Upper lobe of left lung (tissue), 4 donors: ENCODE measurements around the gene KCNK16.

Experiments
- EP300 ChIP-seq, 4 donors: sonication (generic); formaldehyde crosslinking; IDR thresholded peaks; one replicate each; pipeline ENCODE4 v1.5.1; 2017; ENCODE audit warnings: antibody characterized with exemption in 4 of 4, control low read depth in 2 of 4
- POLR2A ChIP-seq, 4 donors: fragments of 450-650 bp; IDR thresholded peaks; one replicate each; pipeline ENCODE4 v1.5.1; 2016 to 2017; ENCODE audit warnings: antibody characterized with exemption in 4 of 4, mild to moderate bottlenecking in 2 of 4
- POLR2AphosphoS5 ChIP-seq, 2 donors: sonication (generic); formaldehyde crosslinking; IDR thresholded peaks; one replicate each; pipeline ENCODE4 v1.5.1; 2017; ENCODE audit warnings: antibody characterized with exemption in 2 of 2

DNA sequence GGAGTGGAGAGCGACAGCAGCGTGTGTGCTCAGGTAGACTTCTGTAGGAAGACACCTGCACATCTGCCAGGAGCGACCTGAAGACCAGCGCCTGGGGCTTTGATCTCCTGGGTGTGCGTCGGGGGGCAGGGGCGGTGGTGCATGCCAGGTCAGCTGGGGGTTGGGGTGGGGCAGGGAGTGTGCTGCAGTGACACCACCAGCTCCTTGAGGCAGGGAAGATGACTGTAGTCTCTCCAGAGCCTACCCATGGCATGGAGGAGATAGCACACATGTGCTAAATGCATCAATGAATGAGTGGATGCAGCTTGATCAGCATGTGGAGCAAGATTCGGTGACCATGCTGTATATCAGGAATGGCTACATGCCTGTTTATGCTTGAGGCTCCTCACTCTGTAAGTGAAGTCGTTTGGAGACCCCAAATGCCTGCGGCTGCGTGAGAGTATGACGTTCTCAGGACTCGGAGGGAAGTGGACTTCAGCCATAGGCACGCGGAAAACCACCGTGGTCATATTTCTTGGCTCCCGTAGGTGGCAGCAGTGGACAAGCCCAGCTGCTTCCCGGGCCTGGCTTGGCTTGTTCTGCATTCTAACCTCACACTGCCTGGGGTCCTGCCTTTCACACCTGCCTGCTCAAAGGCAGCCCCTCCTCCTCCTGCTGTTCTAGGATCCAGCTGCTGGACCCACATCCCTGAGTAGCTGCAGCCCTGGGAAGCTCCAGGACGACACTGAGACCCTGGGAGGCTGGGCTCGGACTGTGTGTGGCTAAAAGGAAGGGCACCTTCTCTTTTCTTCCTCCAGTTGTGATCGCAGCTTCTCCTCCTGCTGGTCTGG is 39.4 kb upstream of the KCNK16 start:
- TF ChIP-seq EP300 (IDR thresholded peaks at IDR 0.05), result no peak
- TF ChIP-seq POLR2A (IDR thresholded peaks at IDR 0.05), result no peak
- no peak for TF ChIP-seq POLR2AphosphoS5 (IDR thresholded peaks at IDR 0.05)
